Naive thymus-derived CD4-positive, alpha-beta T cell (primary cell): ENCODE measurements around the gene UBE2C. TPM values are rescaled to one million over a fixed set of nuclear protein-coding genes. Genes with fewer than 3 reads are reported as not detected.
A peak's percentile ranks its signal among the peaks of the same experiment; 100 is the strongest.

Experiments
- ATAC-seq: fragments of 150-1000 bp; cut with Tn5 transposase; 2 replicates; pipeline ENCODE4 v1.10.0; 2021; ENCODE audit warnings: mild to moderate bottlenecking, moderate library complexity
- CTCF ChIA-PET: fragments of 350-600 bp; sonication (Branson Sonifier 250); formaldehyde crosslinking; loops from one replicate; lab custom pipeline; 2021; ENCODE audit warnings: antibody characterized with exemption; lab: Charles Lee
- POLR2A ChIA-PET: fragments of 350-600 bp; sonication (Branson Sonifier 250); formaldehyde crosslinking; loops from one replicate; lab custom pipeline; 2021; ENCODE audit warnings: antibody characterized with exemption, inconsistent platforms; lab: Charles Lee
- DNase-seq, 9 donors: peaks; one replicate each; pipeline versions ENCODE4 v3.0.0 to v3.0.0-alpha.2; 2020 to 2022; ENCODE audit warnings: mixed read lengths in 1 of 9
- H3K27ac ChIP-seq: one replicate; pipeline ENCODE4 v1.7.0; 2013; ENCODE audit warnings: mild to moderate bottlenecking, low read depth, low read length, moderate library complexity
- H3K27me3 ChIP-seq, 2 donors: one replicate each; pipeline ENCODE4 v1.7.0; 2013; ENCODE audit warnings: low read length in 2 of 2, mild to moderate bottlenecking in 2 of 2, moderate library complexity in 2 of 2; ENCODE audit not compliant: control insufficient read depth in 2 of 2, insufficient read depth in 2 of 2
- H3K36me3 ChIP-seq, 3 experiments: 1 replicate in 2 of 3; 2 replicates in 1 of 3; pipeline ENCODE4 v1.7.0; 2013; ENCODE audit warnings: low read length in 3 of 3, mild to moderate bottlenecking in 3 of 3, moderate library complexity in 1 of 3; ENCODE audit not compliant: insufficient read depth in 3 of 3, control insufficient read depth in 2 of 3
- H3K4me1 ChIP-seq, 2 donors: one replicate each; pipeline ENCODE4 v1.7.0; 2013; ENCODE audit warnings: low read length in 2 of 2, mild to moderate bottlenecking in 2 of 2, moderate library complexity in 1 of 2; ENCODE audit not compliant: control insufficient read depth in 2 of 2, insufficient read depth in 2 of 2
- H3K4me3 ChIP-seq: 2 replicates; pipeline ENCODE4 v1.7.0; 2013; ENCODE audit warnings: mild to moderate bottlenecking, low read length
- H3K9me3 ChIP-seq, 3 experiments: 1 replicate in 2 of 3; 2 replicates in 1 of 3; pipeline ENCODE4 v1.7.0; 2013; ENCODE audit warnings: low read length in 3 of 3; ENCODE audit not compliant: control insufficient read depth in 2 of 3
- H3K27ac Mint-ChIP-seq, 9 donors: one replicate each; pipeline ENCODE4 v1.8.0; 2020 to 2022; ENCODE audit warnings: mixed read lengths in 9 of 9, mild to moderate bottlenecking in 8 of 9, moderate library complexity in 5 of 9, inconsistent platforms in 2 of 9
- H3K27me3 Mint-ChIP-seq, 5 donors: one replicate each; pipeline ENCODE4 v1.8.0; 2021 to 2022; ENCODE audit warnings: mixed read lengths in 5 of 5, mild to moderate bottlenecking in 1 of 5
- H3K36me3 Mint-ChIP-seq, 5 donors: one replicate each; pipeline ENCODE4 v1.8.0; 2020 to 2022; ENCODE audit warnings: mixed read lengths in 5 of 5, mild to moderate bottlenecking in 3 of 5, inconsistent platforms in 1 of 5
- H3K4me1 Mint-ChIP-seq, 7 donors: one replicate each; pipeline ENCODE4 v1.8.0; 2020 to 2022; ENCODE audit warnings: mixed read lengths in 7 of 7, mild to moderate bottlenecking in 3 of 7, inconsistent platforms in 1 of 7
- H3K4me3 Mint-ChIP-seq, 10 donors: one replicate each; pipeline ENCODE4 v1.8.0; 2020 to 2022; ENCODE audit warnings: mild to moderate bottlenecking in 10 of 10, mixed read lengths in 10 of 10, moderate library complexity in 6 of 10, inconsistent platforms in 2 of 10
- H3K9me3 Mint-ChIP-seq, 11 donors: one replicate each; pipeline ENCODE4 v1.8.0; 2020 to 2022; ENCODE audit warnings: mixed read lengths in 11 of 11, mild to moderate bottlenecking in 4 of 11, inconsistent platforms in 1 of 11, moderate library complexity in 1 of 11
- intact Hi-C, 2 donors: fragments of 100-400 bp; cut with micrococcal nuclease; formaldehyde crosslinking; loops; one replicate each; pipeline ENCODE4 v1.15.1; 2023
- polyA plus RNA-seq, 2 donors: library from polyadenylated mRNA; unstranded; fragments of 300-500 nt; fragmentation: Illumina TruSeq; gene quantifications; one replicate each; pipeline ENCODE4 v1.2.3, GENCODE V29; 2021
- total RNA-seq, 6 experiments: library from RNA in 5 of 6; stranded (reverse) in 5 of 6; gene quantifications; 1 replicate in 5 of 6; 2 replicates in 1 of 6; pipeline ENCODE4 v1.2.3 and lab custom pipeline; 2021 to 2026

The UBE2C gene
- total and polyA plus RNA-seq, 7 experiments from 2014 or later, result 0.50 to 129 (median 0.75) TPM; not detected in 3

GRCh38 chr20:45850238-45850637 is 37.8 kb downstream of the UBE2C start:
- no peaks in the 10 kb centered on the region for H3K27me3 ChIP-seq
- Mint-ChIP-seq H3K27ac (no peak overlapping the region), H3K36me3 (peaks cover 5 to 43% (median 15%) of the 10 kb centered on the region in 5 donors), H3K9me3 (no peaks in the 10 kb centered on the region), H3K4me1 (peaks cover 13 to 30% (median 21%) of the 10 kb centered on the region in 7 donors), H3K4me3 (no peak overlapping the region), H3K27me3 (no peaks in the 10 kb centered on the region)
- no peak overlapping the region for H3K27ac ChIP-seq
- peaks cover 0 to 9% of the 10 kb centered on the region in 2 donors for H3K4me1 ChIP-seq
- H3K9me3 ChIP-seq, result no peaks in the 10 kb centered on the region
- ATAC-seq, result no peak
- H3K36me3 ChIP-seq, result peaks cover 9 to 74% (median 14%) of the 10 kb centered on the region in 3 experiments
- no peak for DNase-seq
- intact Hi-C loops, result loop anchor here in 1 of 2 donors (10.0 kb wide), 1 partner anchor 435 kb away; the partner anchor contains the start of gene PIGT
- no peak overlapping the region for H3K4me3 ChIP-seq
- ChIA-PET CTCF (no interaction called here), POLR2A (no interaction called here)

- ATAC-seq (no peak), DNase-seq (no peak)
- ChIA-PET POLR2A (interaction anchor here (0.6 kb wide), 1 partner anchor 85 kb away, joined by 3 read pairs; no protein-coding TSS in a partner anchor), CTCF (no interaction called here)
- H3K4me1 Mint-ChIP-seq, result peaks cover 13 to 37% (median 25%) of the 10 kb centered on the region in 7 donors
- Histone ChIP-seq H3K27ac (no peak overlapping the region), H3K36me3 (peaks cover 7 to 68% (median 9%) of the 10 kb centered on the region in 3 experiments), H3K4me1 (peaks cover 4 to 13% of the 10 kb centered on the region in 2 donors), H3K9me3 (no peaks in the 10 kb centered on the region), H3K4me3 (no peak overlapping the region), H3K27me3 (no peaks in the 10 kb centered on the region)
- no peak overlapping the region for H3K4me3 Mint-ChIP-seq
- intact Hi-C loops, result loop anchor here in 1 of 2 donors (10.0 kb wide), 1 partner anchor 436 kb away; the partner anchor contains the start of gene PIGT
- H3K9me3 Mint-ChIP-seq, result no peaks in the 10 kb centered on the region
- peaks cover 5 to 43% (median 15%) of the 10 kb centered on the region in 5 donors for H3K36me3 Mint-ChIP-seq
- peak overlapping the region in 1 of 9 donors; percentile 12 for H3K27ac Mint-ChIP-seq
- no peaks in the 10 kb centered on the region for H3K27me3 Mint-ChIP-seq
Measured at GRCh38 chr20:45850926-45851325, 38.5 kb downstream of the UBE2C start.

- ATAC-seq, result no peak
- Mint-ChIP-seq H3K9me3 (peaks cover 0 to under 1% (median 0%) of the 10 kb centered on the region in 11 donors), H3K36me3 (peaks cover 5 to 40% (median 15%) of the 10 kb centered on the region in 5 donors), H3K27ac (no peak overlapping the region), H3K27me3 (no peaks in the 10 kb centered on the region), H3K4me1 (peaks cover 13 to 41% (median 29%) of the 10 kb centered on the region in 7 donors), H3K4me3 (no peak overlapping the region)
- Histone ChIP-seq H3K4me3 (no peak overlapping the region), H3K27ac (no peak overlapping the region), H3K4me1 (peaks cover 10 to 19% of the 10 kb centered on the region in 2 donors), H3K27me3 (no peaks in the 10 kb centered on the region), H3K9me3 (no peaks in the 10 kb centered on the region), H3K36me3 (peaks cover under 1 to 63% (median 9%) of the 10 kb centered on the region in 3 experiments)
- CTCF ChIA-PET, result no interaction called here
- no peak for DNase-seq
- intact Hi-C loops, result loop anchor here in 1 of 2 donors (10.0 kb wide), 1 partner anchor 437 kb away; the partner anchor contains the start of gene PIGT
- POLR2A ChIA-PET, result interaction anchor here (0.6 to 0.7 kb wide), 2 partner anchors 84 to 1930 kb away, joined by 3 read pairs; no protein-coding TSS in a partner anchor
Measured at GRCh38 chr20:45851501-45851900, 39.1 kb downstream of the UBE2C start.

GRCh38 chr20:45852326-45852725 is 39.9 kb downstream of the UBE2C start:
- intact Hi-C loops, result loop anchor here in 1 of 2 donors (10.0 kb wide), 1 partner anchor 438 kb away; the partner anchor contains the start of gene PIGT
- Mint-ChIP-seq H3K36me3 (peaks cover 5 to 38% (median 15%) of the 10 kb centered on the region in 5 donors), H3K4me1 (peaks cover 13 to 47% (median 36%) of the 10 kb centered on the region in 7 donors), H3K4me3 (peak overlapping the region in 1 of 10 donors; percentile 7), H3K9me3 (peaks cover 0 to 3% (median 0%) of the 10 kb centered on the region in 11 donors), H3K27me3 (no peaks in the 10 kb centered on the region), H3K27ac (no peak overlapping the region)
- no peaks in the 10 kb centered on the region for H3K27me3 ChIP-seq
- peaks cover 0 to 61% (median 9%) of the 10 kb centered on the region in 3 experiments for H3K36me3 ChIP-seq
- ChIA-PET POLR2A (interaction anchor here (0.6 kb wide), 1 partner anchor 548 kb away, joined by 3 read pairs; no protein-coding TSS in a partner anchor), CTCF (interaction anchor here (1.0 kb wide), 1 partner anchor 38 kb away, joined by 3 read pairs; no protein-coding TSS in a partner anchor)
- H3K9me3 ChIP-seq, result no peaks in the 10 kb centered on the region
- H3K27ac ChIP-seq, result no peak overlapping the region
- no peak for ATAC-seq
- no peak for DNase-seq
- H3K4me1 ChIP-seq, result peaks cover 10 to 20% of the 10 kb centered on the region in 2 donors
- H3K4me3 ChIP-seq, result no peak overlapping the region

GRCh38 chr20:45853484-45853883 is 41.0 kb downstream of the UBE2C start:
- no peak for DNase-seq
- H3K27ac ChIP-seq, result no peak overlapping the region
- Mint-ChIP-seq H3K27me3 (no peaks in the 10 kb centered on the region), H3K9me3 (peaks cover 0 to 3% (median 0%) of the 10 kb centered on the region in 11 donors), H3K36me3 (peaks cover 5 to 36% (median 15%) of the 10 kb centered on the region in 5 donors), H3K4me3 (peak overlapping the region in 5 of 10 donors; percentile 25 to 51 (median 29)), H3K27ac (no peak overlapping the region), H3K4me1 (peaks cover 15 to 58% (median 47%) of the 10 kb centered on the region in 7 donors)
- no peak overlapping the region for H3K4me3 ChIP-seq
- ATAC-seq, result no peak
- intact Hi-C loops, result loop anchor here in 1 of 2 donors (10.0 kb wide), 1 partner anchor 439 kb away; the partner anchor contains the start of gene PIGT
- ChIA-PET POLR2A (no interaction called here), CTCF (interaction anchor here (0.5 kb wide), 1 partner anchor 495 kb away, joined by 3 read pairs; no protein-coding TSS in a partner anchor)
- peaks cover 16 to 26% of the 10 kb centered on the region in 2 donors for H3K4me1 ChIP-seq
- H3K27me3 ChIP-seq, result no peaks in the 10 kb centered on the region
- H3K9me3 ChIP-seq, result no peaks in the 10 kb centered on the region
- H3K36me3 ChIP-seq, result peaks cover 0 to 53% (median 9%) of the 10 kb centered on the region in 3 experiments

GRCh38 chr20:45857114-45857881 is 44.9 kb downstream of the UBE2C start, which contains the start of the genes ACOT8 and ZSWIM3:
ACOT8 (minus strand) TSS chr20:45857392; CDS start chr20:45857315, 77 bp downstream.
ZSWIM3 (plus strand) TSS chr20:45857614; CDS start chr20:45857826, 212 bp downstream.
- Histone ChIP-seq H3K9me3 (no peaks in the 10 kb centered on the region), H3K4me3 (peak within 1 kb of the TSS; percentile 94), H3K27me3 (no peaks in the 10 kb centered on the region), H3K36me3 (peaks cover 0 to 24% (median 9%) of the 10 kb centered on the region in 3 experiments), H3K27ac (peak within 1 kb of the TSS; percentile 95), H3K4me1 (peaks cover 16 to 26% of the 10 kb centered on the region in 2 donors)
- DNase-seq, result peak; percentile 62 to 100 (median 97)
- CTCF ChIA-PET, result no interaction called here
- H3K27ac Mint-ChIP-seq, result peak within 1 kb of the TSS; percentile 96 to 99 (median 98)
- ATAC-seq, result peak; percentile 99
- H3K27me3 Mint-ChIP-seq, result no peaks in the 10 kb centered on the region
- POLR2A ChIA-PET, result interaction anchor here (0.5 to 5.3 kb wide), 12 partner anchors 10 to 114 kb away, joined by 3 to 64 read pairs (median 5); partner anchors contain the start of genes CTSA, DNTTIP1, NEURL2 and PCIF1
- peaks cover 0 to 23% (median 16%) of the 10 kb centered on the region in 5 donors for H3K36me3 Mint-ChIP-seq
- intact Hi-C loops, result loop anchor here (1.0 to 10.0 kb wide), 15 partner anchors 23 to 970 kb away; partner anchors contain the start of genes CTSA (in 2 of the 2), DNTTIP1 (in 2 of the 2), NEURL2 (in 2 of the 2) and UBE2C (in 2 of the 2)
- peak within 1 kb of the TSS; percentile 95 to 98 (median 96) for H3K4me3 Mint-ChIP-seq
- H3K4me1 Mint-ChIP-seq, result peaks cover 23 to 76% (median 63%) of the 10 kb centered on the region in 7 donors
- H3K9me3 Mint-ChIP-seq, result peaks cover 0 to 3% (median 0%) of the 10 kb centered on the region in 11 donors
